Measurements from ENCODE around the gene RUNX2. TPM values are rescaled to one million over a fixed set of nuclear protein-coding genes. Genes with fewer than 3 reads are reported as not detected.

Gene RUNX2
- polyA plus RNA-seq, 1 of the 3 experiments (the other 2 are of a cell fraction), result 4.4 TPM

DNA sequence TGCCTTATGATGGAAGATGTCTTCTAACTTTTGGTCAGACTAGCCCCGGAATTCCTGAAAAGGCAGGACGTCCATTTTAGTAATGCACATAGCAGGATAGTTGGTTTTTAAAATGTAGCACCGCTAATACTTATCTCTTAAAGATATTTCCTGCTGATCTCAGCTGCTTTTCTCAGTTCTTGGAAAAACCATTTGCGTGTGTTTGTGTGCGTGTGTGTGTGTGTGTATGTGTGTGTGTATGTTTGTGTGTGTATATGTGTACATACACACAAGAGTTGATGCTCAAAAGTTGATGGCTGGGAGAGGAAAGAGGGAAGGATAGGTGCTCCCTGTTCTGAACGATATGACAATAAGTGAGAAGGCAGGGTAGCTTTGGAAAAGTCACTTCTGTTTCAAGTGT lies 111.3 kb downstream of the RUNX2 start:
- H3K27ac ChIP-seq (ENCODE audit: low read depth in 2 of 2, low read length in 1 of 2), result peak overlapping the region in 1 of 2 experiments; percentile 76; a peak in 2 of 4 replicates
- H3K36me3 ChIP-seq (replicated peaks in 1 of 2; ENCODE audit: control insufficient read depth in 1 of 2, insufficient read depth in 2 of 2, low read length in 1 of 2), result peaks cover 3 to 6% of the 10 kb centered on the region in 2 experiments
- no peak overlapping the region for H3K9ac ChIP-seq
- ChIA-PET POLR2A (no interaction called here), CTCF (interaction anchor here (1.1 kb wide), 1 partner anchor 15 kb away, joined by 3 read pairs; no protein-coding TSS in a partner anchor)
- peak overlapping the region; percentile 15; the same call in 1 of the 2 replicates for H3K4me2 ChIP-seq
- no peaks in the 10 kb centered on the region for H4K20me1 ChIP-seq (ENCODE audit: insufficient read depth)
- peaks cover 0 to 48% of the 10 kb centered on the region in 2 experiments; a peak in 3 of 4 replicates for H3K4me1 ChIP-seq (ENCODE audit: control insufficient read depth in 1 of 2, insufficient read depth in 2 of 2, low read depth in 1 of 2, low read length in 1 of 2)
- H3K27me3 ChIP-seq (ENCODE audit: insufficient read depth), result no peaks in the 10 kb centered on the region
- H3F3A ChIP-seq (replicated peaks; ENCODE audit: insufficient read depth), result peaks cover 29% of the 10 kb centered on the region
- no peaks in the 10 kb centered on the region for H3K9me3 ChIP-seq
- no peaks in the 10 kb centered on the region for H3K79me2 ChIP-seq (ENCODE audit: insufficient read depth)
- no peak overlapping the region for H3K4me3 ChIP-seq (ENCODE audit: low read depth in 2 of 2, low read length in 1 of 2)
- TF ChIP-seq TAF1 (IDR thresholded peaks at IDR 0.05; ENCODE audit: borderline replicate concordance, low read depth, low read length), result no peak
- no peak for TF ChIP-seq SMC3 (IDR thresholded peaks at IDR 0.05; ENCODE audit: low read depth, low read length)
- no peak for TF ChIP-seq ZBTB33 (IDR thresholded peaks at IDR 0.05; ENCODE audit: borderline replicate concordance, low read depth)
- no peak for TF ChIP-seq CTCF (IDR thresholded peaks at IDR 0.05)
- TF ChIP-seq, protein P1, sequence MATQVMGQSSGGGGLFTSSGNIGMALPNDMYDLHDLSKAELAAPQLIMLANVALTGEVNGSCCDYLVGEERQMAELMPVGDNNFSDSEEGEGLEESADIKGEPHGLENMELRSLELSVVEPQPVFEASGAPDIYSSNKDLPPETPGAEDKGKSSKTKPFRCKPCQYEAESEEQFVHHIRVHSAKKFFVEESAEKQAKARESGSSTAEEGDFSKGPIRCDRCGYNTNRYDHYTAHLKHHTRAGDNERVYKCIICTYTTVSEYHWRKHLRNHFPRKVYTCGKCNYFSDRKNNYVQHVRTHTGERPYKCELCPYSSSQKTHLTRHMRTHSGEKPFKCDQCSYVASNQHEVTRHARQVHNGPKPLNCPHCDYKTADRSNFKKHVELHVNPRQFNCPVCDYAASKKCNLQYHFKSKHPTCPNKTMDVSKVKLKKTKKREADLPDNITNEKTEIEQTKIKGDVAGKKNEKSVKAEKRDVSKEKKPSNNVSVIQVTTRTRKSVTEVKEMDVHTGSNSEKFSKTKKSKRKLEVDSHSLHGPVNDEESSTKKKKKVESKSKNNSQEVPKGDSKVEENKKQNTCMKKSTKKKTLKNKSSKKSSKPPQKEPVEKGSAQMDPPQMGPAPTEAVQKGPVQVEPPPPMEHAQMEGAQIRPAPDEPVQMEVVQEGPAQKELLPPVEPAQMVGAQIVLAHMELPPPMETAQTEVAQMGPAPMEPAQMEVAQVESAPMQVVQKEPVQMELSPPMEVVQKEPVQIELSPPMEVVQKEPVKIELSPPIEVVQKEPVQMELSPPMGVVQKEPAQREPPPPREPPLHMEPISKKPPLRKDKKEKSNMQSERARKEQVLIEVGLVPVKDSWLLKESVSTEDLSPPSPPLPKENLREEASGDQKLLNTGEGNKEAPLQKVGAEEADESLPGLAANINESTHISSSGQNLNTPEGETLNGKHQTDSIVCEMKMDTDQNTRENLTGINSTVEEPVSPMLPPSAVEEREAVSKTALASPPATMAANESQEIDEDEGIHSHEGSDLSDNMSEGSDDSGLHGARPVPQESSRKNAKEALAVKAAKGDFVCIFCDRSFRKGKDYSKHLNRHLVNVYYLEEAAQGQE (IDR thresholded peaks at IDR 0.05; ENCODE audit: low read depth, low read length), result no peak
- no peak for TF ChIP-seq FOXM1 (IDR thresholded peaks at IDR 0.05; ENCODE audit: low read depth)
- no peak for TF ChIP-seq POLR2AphosphoS5 (IDR thresholded peaks at IDR 0.05; ENCODE audit: low read depth, low read length)
- no peak for TF ChIP-seq NRF1 (IDR thresholded peaks at IDR 0.05; ENCODE audit: low read depth, low read length)
- TF ChIP-seq JUND (IDR thresholded peaks at IDR 0.05), result no peak
- no peak for TF ChIP-seq GABPA (IDR thresholded peaks at IDR 0.05; ENCODE audit: low read depth)
- no peak for TF ChIP-seq PBX3 (IDR thresholded peaks at IDR 0.05)
- no peak for TF ChIP-seq SIN3A (IDR thresholded peaks at IDR 0.05; ENCODE audit: borderline replicate concordance, low read depth, low read length)
- no peak for TF ChIP-seq GATA2 (CRISPR knock-in tag; IDR thresholded peaks at IDR 0.05)
- TF ChIP-seq MEF2A (IDR thresholded peaks at IDR 0.05; ENCODE audit: borderline replicate concordance, low read depth), result no peak
- no peak for TF ChIP-seq NFIC (IDR thresholded peaks at IDR 0.05; ENCODE audit: borderline replicate concordance)
- no peak for TF ChIP-seq YY1 (IDR thresholded peaks at IDR 0.05; ENCODE audit: low read depth)
- no peak for TF ChIP-seq ELF1 (IDR thresholded peaks at IDR 0.05)
- TF ChIP-seq RXRA (IDR thresholded peaks at IDR 0.05; ENCODE audit: borderline replicate concordance, low read depth), result no peak
- 54% methylated on average over 6 of the region's 6 CpGs for WGBS (ENCODE audit: low lambda C conversion rate)
- H3K9me2 ChIP-seq, result no peaks in the 10 kb centered on the region
- no peak overlapping the region for H2AFZ ChIP-seq (ENCODE audit: low read depth)
- DNase-seq, result no peak
